Measurements from ENCODE around the gene CAPNS1. TPM values are rescaled to one million over a fixed set of nuclear protein-coding genes. Genes with fewer than 3 reads are reported as not detected.

The CAPNS1 gene
- total and polyA plus RNA-seq, 10 donors = 130 to 602 (median 347) TPM

- intact Hi-C loops (cut with DNase I; ENCODE audit: low total_unique reads) = no loop called here
- Histone ChIP-seq H3K27me3 (replicated peaks in 1 of 7) (no peaks in the 10 kb centered on the region), H3K4me1 (peaks cover 0 to 3% (median under 1%) of the 10 kb centered on the region in 6 donors), H3K27ac (no peak overlapping the region), H3K9me3 (no peaks in the 10 kb centered on the region), H3K4me3 (no peak overlapping the region), H3K36me3 (peaks cover 0 to 80% (median 6%) of the 10 kb centered on the region in 6 donors)
- DNase-seq = no peak
- TF ChIP-seq CTCF (IDR thresholded peaks at IDR 0.05 in 8 of 11, conservative IDR thresholded peaks at IDR 0.05 in 3 of 11) = no peak
- peak in 1 of 3 donors; percentile 21 for TF ChIP-seq POLR2AphosphoS5 (IDR thresholded peaks at IDR 0.05)
- TF ChIP-seq POLR2A (IDR thresholded peaks at IDR 0.05) = no peak
- WGBS, 5 donors = 89 to 96% (median 96%) methylated on average over 6 of the region's 6 CpGs
Observed at GRCh38 chr19:36106441-36106840, 33.4 kb upstream of the CAPNS1 start.

GRCh38 chr19:36106991-36107390 lies 32.9 kb upstream of the CAPNS1 start:
- Histone ChIP-seq H3K4me1 (no peaks in the 10 kb centered on the region), H3K4me3 (no peak overlapping the region), H3K9me3 (no peaks in the 10 kb centered on the region), H3K27me3 (replicated peaks in 1 of 7) (no peaks in the 10 kb centered on the region), H3K36me3 (peaks cover 0 to 80% (median 8%) of the 10 kb centered on the region in 6 donors), H3K27ac (no peak overlapping the region)
- DNase-seq = no peak
- TF ChIP-seq CTCF (IDR thresholded peaks at IDR 0.05 in 8 of 11, conservative IDR thresholded peaks at IDR 0.05 in 3 of 11) (no peak), POLR2AphosphoS5 (IDR thresholded peaks at IDR 0.05) (no peak), POLR2A (IDR thresholded peaks at IDR 0.05) (no peak)
- WGBS, 5 donors = 83 to 95% (median 85%) methylated on average over 4 to 5 of the region's 5 CpGs
- intact Hi-C loops (cut with DNase I; ENCODE audit: low total_unique reads) = no loop called here

- Histone ChIP-seq H3K4me3 (no peak overlapping the region), H3K27ac (no peak overlapping the region), H3K9me3 (no peaks in the 10 kb centered on the region), H3K36me3 (peaks cover 0 to 80% (median 23%) of the 10 kb centered on the region in 6 donors), H3K4me1 (peaks cover 3 to 13% (median 7%) of the 10 kb centered on the region in 6 donors), H3K27me3 (replicated peaks in 1 of 7) (no peaks in the 10 kb centered on the region)
- 85 to 100% (median 93%) methylated on average over 3 of the region's 3 CpGs for WGBS, 5 donors
- DNase-seq = no peak
- intact Hi-C loops (cut with DNase I; ENCODE audit: low total_unique reads) = no loop called here
- no peak for TF ChIP-seq POLR2A (IDR thresholded peaks at IDR 0.05)
- TF ChIP-seq POLR2AphosphoS5 (IDR thresholded peaks at IDR 0.05) = no peak
- no peak for TF ChIP-seq CTCF (IDR thresholded peaks at IDR 0.05 in 8 of 11, conservative IDR thresholded peaks at IDR 0.05 in 3 of 11)
Observed at GRCh38 chr19:36108684-36109083, 31.2 kb upstream of the CAPNS1 start.

GRCh38 chr19:36110487-36111199 lies 29.2 kb upstream of the CAPNS1 start, which contains the start of gene OVOL3:
TSS of gene OVOL3 (plus strand) at chr19:36111143. CDS start at chr19:36111203, 60 bp downstream.
- no peak for TF ChIP-seq POLR2A (IDR thresholded peaks at IDR 0.05)
- no peak for TF ChIP-seq POLR2AphosphoS5 (IDR thresholded peaks at IDR 0.05)
- TF ChIP-seq CTCF (IDR thresholded peaks at IDR 0.05 in 8 of 11, conservative IDR thresholded peaks at IDR 0.05 in 3 of 11) = no peak

More at GRCh38 chr19:36110487-36111199, 29.2 kb upstream of the CAPNS1 start, which contains the start of gene OVOL3:
- DNase-seq = no peak
- no peak within 1 kb of the TSS for H3K27ac ChIP-seq
- no peak within 1 kb of the TSS for H3K4me3 ChIP-seq
- intact Hi-C loops (cut with DNase I; ENCODE audit: low total_unique reads) = loop anchor here (10.0 kb wide), 1 partner anchor 56 kb away; the partner anchor contains the start of genes THAP8 and WDR62
- H3K9me3 ChIP-seq = no peaks in the 10 kb centered on the region
- 49 to 90% (median 89%) methylated on average over 1 of the region's 1 CpG; no CpG with 5 or more reads in 2 of the 5 donors for WGBS, 5 donors
- peaks cover 0 to 61% (median 23%) of the 10 kb centered on the region in 6 donors for H3K36me3 ChIP-seq
- no peaks in the 10 kb centered on the region for H3K27me3 ChIP-seq (replicated peaks in 1 of 7)
- H3K4me1 ChIP-seq = peaks cover 8 to 25% (median 14%) of the 10 kb centered on the region in 6 donors

All from spleen (tissue), 11 donors.